ENCODE measurements around the gene NOXA1. TPM values are rescaled to one million over a fixed set of nuclear protein-coding genes. Genes with fewer than 3 reads are reported as not detected.

NOXA1 gene
- total and polyA plus RNA-seq, 5 donors from 2014 or later: 0.83 to 3.8 (median 1.9) TPM

GRCh38 chr9:137379761-137380161 lies 43.4 kb upstream of the NOXA1 start:
- Mint-ChIP-seq H3K9me3 (peaks cover 0 to 2% (median 0%) of the 10 kb centered on the region in 7 donors), H3K27me3 (no peaks in the 10 kb centered on the region), H3K36me3 (peaks cover 6% of the 10 kb centered on the region), H3K4me3 (no peak overlapping the region), H3K27ac (no peak overlapping the region), H3K4me1 (peaks cover 0 to 4% (median 2%) of the 10 kb centered on the region in 4 donors)
- Histone ChIP-seq H3K27me3 (ENCODE audit: control insufficient read depth, insufficient read depth, low read length) (no peaks in the 10 kb centered on the region), H3K36me3 (ENCODE audit: control insufficient read depth, insufficient read depth, low read length) (no peaks in the 10 kb centered on the region), H3K4me1 (ENCODE audit: control insufficient read depth, insufficient read depth, low read length, poor library complexity, severe bottlenecking) (no peaks in the 10 kb centered on the region), H3K4me3 (ENCODE audit: low read depth, low read length) (no peak overlapping the region), H3K27ac (ENCODE audit: insufficient read depth, low read length, poor library complexity, severe bottlenecking) (no peak overlapping the region), H3K9me3 (ENCODE audit: control insufficient read depth in 2 of 2, low read length in 2 of 2) (peaks cover 0 to 3% of the 10 kb centered on the region in 2 experiments)
- no peak for DNase-seq
- ATAC-seq (ENCODE audit: low read depth in 2 of 2): no peak

GRCh38 chr9:137380171-137380570 lies 43.0 kb upstream of the NOXA1 start:
- H3K4me1 ChIP-seq (ENCODE audit: control insufficient read depth, insufficient read depth, low read length, poor library complexity, severe bottlenecking): no peaks in the 10 kb centered on the region
- H3K27me3 ChIP-seq (ENCODE audit: control insufficient read depth, insufficient read depth, low read length): no peaks in the 10 kb centered on the region
- no peaks in the 10 kb centered on the region for H3K36me3 ChIP-seq (ENCODE audit: control insufficient read depth, insufficient read depth, low read length)
- no peak for DNase-seq
- Mint-ChIP-seq H3K36me3 (peaks cover 6% of the 10 kb centered on the region), H3K27ac (no peak overlapping the region), H3K9me3 (peaks cover 0 to 2% (median 0%) of the 10 kb centered on the region in 7 donors), H3K27me3 (no peaks in the 10 kb centered on the region), H3K4me3 (no peak overlapping the region), H3K4me1 (peaks cover 0 to 4% (median 2%) of the 10 kb centered on the region in 4 donors)
- ATAC-seq (ENCODE audit: low read depth in 2 of 2): no peak
- peaks cover 0 to 3% of the 10 kb centered on the region in 2 experiments for H3K9me3 ChIP-seq (ENCODE audit: control insufficient read depth in 2 of 2, low read length in 2 of 2)
- H3K4me3 ChIP-seq (ENCODE audit: low read depth, low read length): no peak overlapping the region
- H3K27ac ChIP-seq (ENCODE audit: insufficient read depth, low read length, poor library complexity, severe bottlenecking): no peak overlapping the region

GRCh38 chr9:137380606-137381005 lies 42.6 kb upstream of the NOXA1 start:
- Histone ChIP-seq H3K36me3 (ENCODE audit: control insufficient read depth, insufficient read depth, low read length) (no peaks in the 10 kb centered on the region), H3K9me3 (ENCODE audit: control insufficient read depth in 2 of 2, low read length in 2 of 2) (peaks cover 0 to 1% of the 10 kb centered on the region in 2 experiments), H3K27ac (ENCODE audit: insufficient read depth, low read length, poor library complexity, severe bottlenecking) (no peak overlapping the region), H3K27me3 (ENCODE audit: control insufficient read depth, insufficient read depth, low read length) (no peaks in the 10 kb centered on the region), H3K4me3 (ENCODE audit: low read depth, low read length) (no peak overlapping the region), H3K4me1 (ENCODE audit: control insufficient read depth, insufficient read depth, low read length, poor library complexity, severe bottlenecking) (no peaks in the 10 kb centered on the region)
- no peaks in the 10 kb centered on the region for H3K27me3 Mint-ChIP-seq
- H3K27ac Mint-ChIP-seq: no peak overlapping the region
- H3K9me3 Mint-ChIP-seq: peaks cover 0 to 2% (median 0%) of the 10 kb centered on the region in 7 donors
- no peak for ATAC-seq (ENCODE audit: low read depth in 2 of 2)
- H3K4me3 Mint-ChIP-seq: no peak overlapping the region
- DNase-seq: no peak
- H3K4me1 Mint-ChIP-seq: peaks cover 0 to 4% (median 2%) of the 10 kb centered on the region in 4 donors
- peaks cover 6% of the 10 kb centered on the region for H3K36me3 Mint-ChIP-seq

- Histone ChIP-seq H3K4me3 (ENCODE audit: low read depth, low read length) (no peak overlapping the region), H3K9me3 (ENCODE audit: control insufficient read depth in 2 of 2, low read length in 2 of 2) (no peaks in the 10 kb centered on the region), H3K27me3 (ENCODE audit: control insufficient read depth, insufficient read depth, low read length) (no peaks in the 10 kb centered on the region), H3K4me1 (ENCODE audit: control insufficient read depth, insufficient read depth, low read length, poor library complexity, severe bottlenecking) (peaks cover 8% of the 10 kb centered on the region), H3K27ac (ENCODE audit: insufficient read depth, low read length, poor library complexity, severe bottlenecking) (no peak overlapping the region), H3K36me3 (ENCODE audit: control insufficient read depth, insufficient read depth, low read length) (no peaks in the 10 kb centered on the region)
- no peak overlapping the region for H3K4me3 Mint-ChIP-seq
- no peaks in the 10 kb centered on the region for H3K9me3 Mint-ChIP-seq
- ATAC-seq (ENCODE audit: low read depth in 2 of 2) (no peak), DNase-seq (no peak)
- H3K27ac Mint-ChIP-seq: peak overlapping the region in 1 of 3 donors; percentile 84
- H3K4me1 Mint-ChIP-seq: peaks cover 0 to 9% (median 4%) of the 10 kb centered on the region in 4 donors
- H3K27me3 Mint-ChIP-seq: no peaks in the 10 kb centered on the region
- H3K36me3 Mint-ChIP-seq: peaks cover 5% of the 10 kb centered on the region
Measured at GRCh38 chr9:137381501-137382443, 41.4 kb upstream of the NOXA1 start.

- Histone ChIP-seq H3K27ac (ENCODE audit: insufficient read depth, low read length, poor library complexity, severe bottlenecking) (no peak overlapping the region), H3K4me3 (ENCODE audit: low read depth, low read length) (no peak overlapping the region)
Measured at GRCh38 chr9:137382444-137383080, 40.6 kb upstream of the NOXA1 start.

GRCh38 chr9:137383081-137383783 lies 40.0 kb upstream of the NOXA1 start:
- Histone ChIP-seq H3K27ac (ENCODE audit: insufficient read depth, low read length, poor library complexity, severe bottlenecking) (no peak overlapping the region), H3K36me3 (ENCODE audit: control insufficient read depth, insufficient read depth, low read length) (no peaks in the 10 kb centered on the region), H3K4me1 (ENCODE audit: control insufficient read depth, insufficient read depth, low read length, poor library complexity, severe bottlenecking) (peaks cover 23% of the 10 kb centered on the region), H3K9me3 (ENCODE audit: control insufficient read depth in 2 of 2, low read length in 2 of 2) (no peaks in the 10 kb centered on the region), H3K27me3 (ENCODE audit: control insufficient read depth, insufficient read depth, low read length) (no peaks in the 10 kb centered on the region), H3K4me3 (ENCODE audit: low read depth, low read length) (no peak overlapping the region)
- Mint-ChIP-seq H3K9me3 (no peaks in the 10 kb centered on the region), H3K27ac (no peak overlapping the region), H3K27me3 (no peaks in the 10 kb centered on the region), H3K4me1 (peaks cover 0 to 18% (median 7%) of the 10 kb centered on the region in 4 donors), H3K4me3 (no peak overlapping the region), H3K36me3 (peaks cover 4% of the 10 kb centered on the region)
- ATAC-seq (ENCODE audit: low read depth in 2 of 2) (no peak), DNase-seq (no peak)

More at GRCh38 chr9:137382444-137383080, 40.6 kb upstream of the NOXA1 start:
- DNase-seq: no peak
- no peaks in the 10 kb centered on the region for H3K9me3 Mint-ChIP-seq
- Histone ChIP-seq H3K36me3 (ENCODE audit: control insufficient read depth, insufficient read depth, low read length) (no peaks in the 10 kb centered on the region), H3K4me1 (ENCODE audit: control insufficient read depth, insufficient read depth, low read length, poor library complexity, severe bottlenecking) (peaks cover 16% of the 10 kb centered on the region), H3K9me3 (ENCODE audit: control insufficient read depth in 2 of 2, low read length in 2 of 2) (no peaks in the 10 kb centered on the region), H3K27me3 (ENCODE audit: control insufficient read depth, insufficient read depth, low read length) (no peaks in the 10 kb centered on the region)
- H3K4me3 Mint-ChIP-seq: no peak overlapping the region
- ATAC-seq (ENCODE audit: low read depth in 2 of 2): no peak
- H3K4me1 Mint-ChIP-seq: peaks cover 0 to 15% (median 7%) of the 10 kb centered on the region in 4 donors
- H3K27ac Mint-ChIP-seq: no peak overlapping the region
- peaks cover 4% of the 10 kb centered on the region for H3K36me3 Mint-ChIP-seq
- H3K27me3 Mint-ChIP-seq: no peaks in the 10 kb centered on the region
